NOMO-1 (cell line): ENCODE results near the gene TBX10.
"Not testable (repeated sequence)": the region's sequence is repeated elsewhere in the genome, so short reads cannot be mapped to it uniquely, and the experiment has no call there.

ENCODE experiments used
- DNase-seq, 2 experiments: peaks; one replicate each; lab custom pipeline; 2025; ENCODE audit not compliant: unreplicated experiment in 2 of 2; lab: John Stamatoyannopoulos, UW

TBX10 gene

GRCh38 chr11:67664696-67665540 lies 25.4 kb upstream of the TBX10 start:
- no peak for DNase-seq

- no peak for DNase-seq
Measured at GRCh38 chr11:67664213-67664585, 24.6 kb upstream of the TBX10 start.

- no peak for DNase-seq
Measured at GRCh38 chr11:67663532-67664212, 24.1 kb upstream of the TBX10 start.

GRCh38 chr11:67662835-67663531 lies 23.4 kb upstream of the TBX10 start:
- DNase-seq = no peak

- no peak for DNase-seq
Measured at GRCh38 chr11:67662142-67662834, 22.7 kb upstream of the TBX10 start.

- DNase-seq = not testable (repeated sequence)
Measured at GRCh38 chr11:67660752-67661151, 21.2 kb upstream of the TBX10 start.

GRCh38 chr11:67659651-67660165 lies 20.1 kb upstream of the TBX10 start:
- not testable (repeated sequence) for DNase-seq

GRCh38 chr11:67657300-67657699 lies 17.7 kb upstream of the TBX10 start:
- DNase-seq = no peak

GRCh38 chr11:67656278-67656922 lies 16.8 kb upstream of the TBX10 start:
- peak; percentile 73 to 96 for DNase-seq

GRCh38 chr11:67654225-67654624 lies 14.7 kb upstream of the TBX10 start:
- no peak for DNase-seq

GRCh38 chr11:67652965-67653845 lies 13.6 kb upstream of the TBX10 start:
- no peak for DNase-seq

GRCh38 chr11:67651976-67652781 lies 12.6 kb upstream of the TBX10 start:
- no peak for DNase-seq

GRCh38 chr11:67649634-67650510 lies 10.3 kb upstream of the TBX10 start:
- peak; percentile 33 to 55 for DNase-seq

GRCh38 chr11:67648796-67649613 lies 9.4 kb upstream of the TBX10 start:
- peak; percentile 55 to 59 for DNase-seq

- peak; percentile 74 to 78 for DNase-seq
Measured at GRCh38 chr11:67648140-67648795, 8.7 kb upstream of the TBX10 start.

- DNase-seq = no peak
Measured at GRCh38 chr11:67647471-67647870, 7.9 kb upstream of the TBX10 start.
